AG10803 (cell line): Measurements from ENCODE around the gene KCNH2.

Source experiments
- DNase-seq: peaks from one replicate; pipeline ENCODE4 v3.0.0; 2010; ENCODE audit warnings: low read depth
- H3K4me3 ChIP-seq: 2 replicates; pipeline ENCODE4 v1.5.1; 2011; ENCODE audit warnings: mild to moderate bottlenecking, low read length, control low read depth
- CTCF ChIP-seq: conservative IDR thresholded peaks from 2 replicates; pipeline ENCODE4 v1.5.1; 2011; ENCODE audit warnings: mild to moderate bottlenecking, low read length, control low read depth, inconsistent platforms

Gene KCNH2

GRCh38 chr7:150945171-150945852, 32.8 kb downstream of the KCNH2 start:
- DNase-seq: no peak
- no peak for TF ChIP-seq CTCF
- H3K4me3 ChIP-seq: no peak overlapping the region

- H3K4me3 ChIP-seq: no peak overlapping the region
- DNase-seq: no peak
- TF ChIP-seq CTCF: no peak
Measured at GRCh38 chr7:150944066-150945042, 33.8 kb downstream of the KCNH2 start.

- TF ChIP-seq CTCF: no peak
- H3K4me3 ChIP-seq: no peak overlapping the region
- DNase-seq: no peak
Measured at GRCh38 chr7:150943453-150943814, 34.7 kb downstream of the KCNH2 start.

- H3K4me3 ChIP-seq: no peak overlapping the region
- DNase-seq: no peak
- no peak for TF ChIP-seq CTCF
Measured at GRCh38 chr7:150942591-150943452, 35.3 kb downstream of the KCNH2 start.

- DNase-seq: no peak
- TF ChIP-seq CTCF: no peak
- no peak overlapping the region for H3K4me3 ChIP-seq
Measured at GRCh38 chr7:150942001-150942590, 36.0 kb downstream of the KCNH2 start.

GRCh38 chr7:150941351-150942000, 36.6 kb downstream of the KCNH2 start:
- DNase-seq: no peak
- no peak overlapping the region for H3K4me3 ChIP-seq
- no peak for TF ChIP-seq CTCF
